T-helper 2 cell treated with Interferon-gamma antibody and Interleukin-4, amounts not matched to agents 5 μg/mL and 100 μg/mL, for 36 hours (primary cell): ENCODE data around the gene SUPT5H.
A peak's percentile ranks its signal among the peaks of the same experiment; 100 is the strongest.

Experiments used
- DNase-seq: peaks from one replicate; pipeline ENCODE4 v3.0.0; 2021; ENCODE audit warnings: low spot score
- H3K27ac Mint-ChIP-seq: one replicate; pipeline ENCODE4 v1.8.0; 2021; ENCODE audit warnings: mild to moderate bottlenecking, mixed read lengths
- H3K27me3 Mint-ChIP-seq: one replicate; pipeline ENCODE4 v1.8.0; 2021; ENCODE audit warnings: low read depth, mixed read lengths
- H3K36me3 Mint-ChIP-seq: one replicate; pipeline ENCODE4 v1.8.0; 2021; ENCODE audit warnings: low read depth, mixed read lengths
- H3K4me1 Mint-ChIP-seq: one replicate; pipeline ENCODE4 v1.8.0; 2021; ENCODE audit warnings: low read depth, mixed read lengths
- H3K4me3 Mint-ChIP-seq: one replicate; pipeline ENCODE4 v1.8.0; 2022; ENCODE audit warnings: mild to moderate bottlenecking, moderate library complexity, mixed read lengths
- H3K9me3 Mint-ChIP-seq: one replicate; pipeline ENCODE4 v1.8.0; 2021; ENCODE audit warnings: mixed read lengths

SUPT5H gene

GRCh38 chr19:39412867-39413271, 32.5 kb upstream of the SUPT5H start:
- H3K27ac Mint-ChIP-seq = peak overlapping the region; percentile 94
- H3K9me3 Mint-ChIP-seq = no peaks in the 10 kb centered on the region
- DNase-seq = no peak
- peaks cover 30% of the 10 kb centered on the region for H3K4me1 Mint-ChIP-seq
- H3K36me3 Mint-ChIP-seq = peaks cover 33% of the 10 kb centered on the region
- peak overlapping the region; percentile 85 for H3K4me3 Mint-ChIP-seq
- peaks cover 4% of the 10 kb centered on the region for H3K27me3 Mint-ChIP-seq

- H3K4me3 Mint-ChIP-seq = peak overlapping the region; percentile 88
- H3K4me1 Mint-ChIP-seq = peaks cover 30% of the 10 kb centered on the region
- peaks cover 4% of the 10 kb centered on the region for H3K27me3 Mint-ChIP-seq
- peaks cover 28% of the 10 kb centered on the region for H3K36me3 Mint-ChIP-seq
- H3K9me3 Mint-ChIP-seq = no peaks in the 10 kb centered on the region
- DNase-seq = no peak
- peak overlapping the region; percentile 94 for H3K27ac Mint-ChIP-seq
Observed at GRCh38 chr19:39413272-39413910, 32.0 kb upstream of the SUPT5H start.

DNA sequence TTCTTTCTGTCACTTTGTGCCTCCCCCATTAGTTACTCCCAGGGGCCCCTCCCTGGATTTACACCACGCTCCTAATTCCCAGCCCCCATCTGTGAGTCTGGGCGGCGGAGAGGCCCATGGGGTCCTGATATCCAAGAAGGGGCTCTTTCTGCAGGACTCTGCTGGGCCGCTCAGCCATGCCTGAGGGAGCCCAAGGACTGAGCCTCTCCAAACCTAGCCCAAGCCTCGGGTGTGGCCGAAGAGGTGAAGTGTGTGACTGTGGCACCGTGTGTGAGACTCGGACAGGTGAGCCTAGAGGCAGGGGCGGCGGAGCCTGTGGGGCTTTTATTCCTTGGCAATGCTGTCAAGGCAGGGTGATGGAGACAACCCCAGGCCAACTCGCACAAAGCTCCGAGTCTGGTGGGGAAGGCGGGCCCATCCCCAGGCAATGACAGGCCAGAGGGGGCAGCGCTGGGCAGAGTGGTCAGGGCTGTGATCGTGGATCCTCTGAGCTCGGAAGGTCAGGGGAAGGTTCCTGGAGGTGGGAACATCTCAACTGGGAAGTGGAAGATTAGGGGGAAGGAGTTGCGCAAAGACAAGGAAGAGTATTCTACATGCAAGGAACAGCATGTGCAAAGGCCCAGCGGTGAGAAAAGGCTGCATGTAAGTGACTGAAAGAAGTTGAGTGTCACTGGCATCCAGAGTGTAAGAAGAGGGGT, 31.3 kb upstream of the SUPT5H start:
- DNase-seq = no peak
- Mint-ChIP-seq H3K4me1 (peaks cover 30% of the 10 kb centered on the region), H3K36me3 (peaks cover 24% of the 10 kb centered on the region)

GRCh38 chr19:39415111-39416046, 30.0 kb upstream of the SUPT5H start:
- Mint-ChIP-seq H3K9me3 (no peaks in the 10 kb centered on the region), H3K27me3 (peaks cover 4% of the 10 kb centered on the region), H3K36me3 (peaks cover 23% of the 10 kb centered on the region), H3K4me1 (peaks cover 27% of the 10 kb centered on the region), H3K27ac (no peak overlapping the region), H3K4me3 (no peak overlapping the region)
- no peak for DNase-seq

More for the DNA sequence above, 31.3 kb upstream of the SUPT5H start:
- Mint-ChIP-seq H3K4me3 (peak overlapping the region; percentile 88), H3K27me3 (peaks cover 4% of the 10 kb centered on the region), H3K9me3 (no peaks in the 10 kb centered on the region), H3K27ac (peak overlapping the region; percentile 88)

- Mint-ChIP-seq H3K4me3 (no peak overlapping the region), H3K4me1 (peaks cover 17% of the 10 kb centered on the region), H3K27ac (no peak overlapping the region), H3K36me3 (peaks cover 15% of the 10 kb centered on the region), H3K27me3 (peaks cover 4% of the 10 kb centered on the region), H3K9me3 (no peaks in the 10 kb centered on the region)
- DNase-seq = no peak
Observed at GRCh38 chr19:39416152-39417120, 28.9 kb upstream of the SUPT5H start.

- Mint-ChIP-seq H3K4me3 (no peak overlapping the region), H3K27ac (no peak overlapping the region), H3K4me1 (peaks cover 11% of the 10 kb centered on the region), H3K36me3 (peaks cover 14% of the 10 kb centered on the region), H3K27me3 (no peaks in the 10 kb centered on the region), H3K9me3 (no peaks in the 10 kb centered on the region)
- DNase-seq = no peak
Observed at GRCh38 chr19:39417463-39418181, 27.8 kb upstream of the SUPT5H start.

GRCh38 chr19:39419003-39419402, 26.4 kb upstream of the SUPT5H start:
- DNase-seq = no peak
- Mint-ChIP-seq H3K27ac (no peak overlapping the region), H3K36me3 (peaks cover 21% of the 10 kb centered on the region), H3K27me3 (no peaks in the 10 kb centered on the region), H3K4me1 (peaks cover 7% of the 10 kb centered on the region), H3K4me3 (no peak overlapping the region), H3K9me3 (no peaks in the 10 kb centered on the region)

- Mint-ChIP-seq H3K27me3 (no peaks in the 10 kb centered on the region), H3K9me3 (no peaks in the 10 kb centered on the region), H3K4me3 (no peak overlapping the region), H3K4me1 (no peaks in the 10 kb centered on the region), H3K36me3 (peaks cover 26% of the 10 kb centered on the region), H3K27ac (no peak overlapping the region)
- no peak for DNase-seq
Observed at GRCh38 chr19:39420769-39421168, 24.6 kb upstream of the SUPT5H start.

DNA sequence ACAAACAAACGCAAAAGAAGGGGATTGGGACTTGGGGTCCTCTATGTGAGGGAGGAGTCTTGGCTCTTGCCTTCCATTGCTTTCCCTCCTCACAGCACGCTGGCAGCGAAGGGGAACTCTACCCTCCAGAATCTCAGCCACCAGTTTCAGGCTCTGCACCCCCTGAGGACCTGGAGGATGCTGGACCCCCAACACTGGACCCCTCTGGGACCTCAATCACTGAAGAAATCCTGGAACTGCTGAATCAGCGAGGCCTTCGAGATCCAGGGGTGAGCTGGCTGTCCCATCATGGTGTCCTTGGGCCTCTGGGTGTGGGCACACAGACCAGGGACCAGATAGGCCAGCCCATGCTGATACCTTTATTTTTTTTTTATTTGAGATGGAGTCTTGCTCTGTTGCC, 23.4 kb upstream of the SUPT5H start:
- peaks cover 27% of the 10 kb centered on the region for H3K36me3 Mint-ChIP-seq
- no peak overlapping the region for H3K27ac Mint-ChIP-seq
- no peaks in the 10 kb centered on the region for H3K4me1 Mint-ChIP-seq
- no peak overlapping the region for H3K4me3 Mint-ChIP-seq
- no peaks in the 10 kb centered on the region for H3K27me3 Mint-ChIP-seq
- no peak for DNase-seq
- no peaks in the 10 kb centered on the region for H3K9me3 Mint-ChIP-seq

- Mint-ChIP-seq H3K4me3 (no peak overlapping the region), H3K4me1 (no peaks in the 10 kb centered on the region), H3K36me3 (peaks cover 25% of the 10 kb centered on the region), H3K27me3 (no peaks in the 10 kb centered on the region), H3K9me3 (no peaks in the 10 kb centered on the region), H3K27ac (no peak overlapping the region)
- no peak for DNase-seq
Observed at GRCh38 chr19:39423258-39424086, 21.9 kb upstream of the SUPT5H start.

DNA sequence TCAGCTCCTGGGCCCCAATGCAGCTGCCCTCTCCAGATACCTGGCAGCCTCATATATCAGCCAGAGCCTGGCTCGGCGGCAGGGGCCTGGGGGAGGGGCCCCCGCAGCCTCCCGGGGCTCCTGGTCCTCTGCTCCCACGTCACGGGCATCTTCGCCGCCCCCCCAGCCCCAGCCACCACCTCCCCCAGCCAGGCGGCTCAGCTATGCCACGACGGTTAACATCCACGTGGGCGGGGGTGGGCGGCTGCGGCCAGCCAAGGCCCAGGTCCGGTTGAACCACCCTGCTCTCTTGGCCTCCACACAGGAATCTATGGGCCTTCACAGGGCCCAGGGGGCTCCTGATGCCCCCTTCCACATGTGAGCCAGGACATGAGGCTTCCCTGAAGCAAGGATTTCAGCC, 20.4 kb upstream of the SUPT5H start:
- Mint-ChIP-seq H3K4me1 (no peaks in the 10 kb centered on the region), H3K36me3 (peaks cover 19% of the 10 kb centered on the region), H3K27ac (no peak overlapping the region), H3K4me3 (no peak overlapping the region), H3K9me3 (no peaks in the 10 kb centered on the region), H3K27me3 (no peaks in the 10 kb centered on the region)
- DNase-seq = no peak

DNA sequence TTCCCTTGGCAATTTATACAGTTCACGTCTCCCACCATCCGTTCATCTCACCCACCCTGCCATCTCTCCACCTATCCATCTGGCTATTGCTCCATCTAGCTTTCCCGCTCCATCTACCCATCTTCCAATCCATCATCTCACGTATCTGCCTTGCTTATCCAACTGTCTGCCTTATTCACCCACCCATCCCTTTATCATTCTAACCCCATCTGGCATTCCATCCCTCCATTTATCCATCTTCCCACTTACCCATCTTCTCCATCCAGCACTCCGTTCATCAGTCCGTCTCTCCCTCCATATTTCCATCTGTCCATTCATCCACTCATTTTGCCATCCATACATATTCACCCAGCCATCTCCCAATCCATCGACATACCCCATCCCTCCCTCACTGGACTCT, 19.6 kb upstream of the SUPT5H start:
- Mint-ChIP-seq H3K4me3 (no peak overlapping the region), H3K9me3 (no peaks in the 10 kb centered on the region), H3K27ac (no peak overlapping the region), H3K36me3 (peaks cover 19% of the 10 kb centered on the region), H3K4me1 (peaks cover 3% of the 10 kb centered on the region), H3K27me3 (no peaks in the 10 kb centered on the region)
- DNase-seq = no peak
